ENCODE measurements around the gene ENO2.

DNA sequence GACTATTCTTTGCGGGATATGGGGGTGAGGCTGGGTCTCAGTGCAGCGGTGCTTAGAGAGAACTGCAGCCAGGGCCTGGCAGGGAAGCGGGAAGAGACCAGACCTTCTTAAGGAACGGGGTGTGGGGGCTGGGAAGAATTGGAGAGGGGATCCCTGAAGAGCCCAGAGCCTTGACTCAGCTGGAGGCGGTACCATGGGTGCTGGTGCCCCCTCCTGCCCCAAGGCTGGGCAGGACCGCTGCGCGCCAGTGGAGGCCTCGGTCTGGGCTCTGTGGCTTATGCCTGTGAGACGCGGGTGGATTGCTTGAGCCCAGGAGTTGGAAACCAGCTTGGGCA lies 27.9 kb downstream of the ENO2 start:
- TF ChIP-seq, protein P1, sequence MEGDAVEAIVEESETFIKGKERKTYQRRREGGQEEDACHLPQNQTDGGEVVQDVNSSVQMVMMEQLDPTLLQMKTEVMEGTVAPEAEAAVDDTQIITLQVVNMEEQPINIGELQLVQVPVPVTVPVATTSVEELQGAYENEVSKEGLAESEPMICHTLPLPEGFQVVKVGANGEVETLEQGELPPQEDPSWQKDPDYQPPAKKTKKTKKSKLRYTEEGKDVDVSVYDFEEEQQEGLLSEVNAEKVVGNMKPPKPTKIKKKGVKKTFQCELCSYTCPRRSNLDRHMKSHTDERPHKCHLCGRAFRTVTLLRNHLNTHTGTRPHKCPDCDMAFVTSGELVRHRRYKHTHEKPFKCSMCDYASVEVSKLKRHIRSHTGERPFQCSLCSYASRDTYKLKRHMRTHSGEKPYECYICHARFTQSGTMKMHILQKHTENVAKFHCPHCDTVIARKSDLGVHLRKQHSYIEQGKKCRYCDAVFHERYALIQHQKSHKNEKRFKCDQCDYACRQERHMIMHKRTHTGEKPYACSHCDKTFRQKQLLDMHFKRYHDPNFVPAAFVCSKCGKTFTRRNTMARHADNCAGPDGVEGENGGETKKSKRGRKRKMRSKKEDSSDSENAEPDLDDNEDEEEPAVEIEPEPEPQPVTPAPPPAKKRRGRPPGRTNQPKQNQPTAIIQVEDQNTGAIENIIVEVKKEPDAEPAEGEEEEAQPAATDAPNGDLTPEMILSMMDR (conservative IDR thresholded peaks at IDR 0.05 in 1 of 2, IDR thresholded peaks at IDR 0.05 in 1 of 2; ENCODE audit: extremely low read depth in 1 of 2, insufficient read depth in 1 of 2, low read depth in 1 of 2, low read length in 2 of 2), result no peak
- no peak for TF ChIP-seq EZH2 (IDR thresholded peaks at IDR 0.05; ENCODE audit: borderline replicate concordance, low read length)

Data from mammary epithelial cell (primary cell).